ENCODE data around the gene ISCU. TPM values are rescaled to one million over a fixed set of nuclear protein-coding genes. Genes with fewer than 3 reads are reported as not detected.
A peak's percentile ranks its signal among the peaks of the same experiment; 100 is the strongest.
"Not testable (repeated sequence)": the region's sequence is repeated elsewhere in the genome, so short reads cannot be mapped to it uniquely, and the experiment has no call there.

Gene ISCU
- total RNA-seq, 3 donors from 2014 or later = 62.6 to 90.1 (median 78.7) TPM

GRCh38 chr12:108527166-108527496 lies 35.3 kb upstream of the ISCU start:
- H3K36me3 Mint-ChIP-seq (ENCODE audit: insufficient read depth) = peaks cover 47% of the 10 kb centered on the region
- no peaks in the 10 kb centered on the region for H3K27me3 Mint-ChIP-seq (ENCODE audit: low read depth)
- ATAC-seq (no peak), DNase-seq (no peak)
- H3K4me1 Mint-ChIP-seq (ENCODE audit: low read depth) = no peaks in the 10 kb centered on the region
- no peak overlapping the region for H3K4me3 Mint-ChIP-seq
- H3K9me3 Mint-ChIP-seq = no peaks in the 10 kb centered on the region

- Mint-ChIP-seq H3K27me3 (ENCODE audit: low read depth) (no peaks in the 10 kb centered on the region), H3K36me3 (ENCODE audit: insufficient read depth) (peaks cover 46% of the 10 kb centered on the region), H3K9me3 (no peaks in the 10 kb centered on the region), H3K4me3 (no peak overlapping the region), H3K4me1 (ENCODE audit: low read depth) (no peaks in the 10 kb centered on the region)
- ATAC-seq (no peak), DNase-seq (no peak)
These were observed 32.2 kb upstream of the ISCU start for GRCh38 chr12:108530161-108530560.

GRCh38 chr12:108531929-108532848 lies 30.2 kb upstream of the ISCU start:
- ATAC-seq (no peak), DNase-seq (no peak)
- H3K9me3 Mint-ChIP-seq = no peaks in the 10 kb centered on the region
- peaks cover 48% of the 10 kb centered on the region for H3K36me3 Mint-ChIP-seq (ENCODE audit: insufficient read depth)
- no peaks in the 10 kb centered on the region for H3K27me3 Mint-ChIP-seq (ENCODE audit: low read depth)
- no peak overlapping the region for H3K4me3 Mint-ChIP-seq
- no peaks in the 10 kb centered on the region for H3K4me1 Mint-ChIP-seq (ENCODE audit: low read depth)

GRCh38 chr12:108538146-108538545 lies 24.2 kb upstream of the ISCU start:
- Mint-ChIP-seq H3K27me3 (ENCODE audit: low read depth) (no peaks in the 10 kb centered on the region), H3K4me1 (ENCODE audit: low read depth) (peaks cover 13% of the 10 kb centered on the region), H3K36me3 (ENCODE audit: insufficient read depth) (peaks cover 41% of the 10 kb centered on the region), H3K4me3 (no peak overlapping the region), H3K9me3 (no peaks in the 10 kb centered on the region)
- ATAC-seq (no peak), DNase-seq (no peak)

GRCh38 chr12:108538616-108539195 lies 23.7 kb upstream of the ISCU start:
- DNase-seq (no peak), ATAC-seq (no peak)
- H3K9me3 Mint-ChIP-seq = no peaks in the 10 kb centered on the region
- H3K4me1 Mint-ChIP-seq (ENCODE audit: low read depth) = peaks cover 13% of the 10 kb centered on the region
- H3K36me3 Mint-ChIP-seq (ENCODE audit: insufficient read depth) = peaks cover 47% of the 10 kb centered on the region
- no peaks in the 10 kb centered on the region for H3K27me3 Mint-ChIP-seq (ENCODE audit: low read depth)
- no peak overlapping the region for H3K4me3 Mint-ChIP-seq

GRCh38 chr12:108542320-108542719 lies 20.1 kb upstream of the ISCU start:
- H3K4me1 Mint-ChIP-seq (ENCODE audit: low read depth) = peaks cover 16% of the 10 kb centered on the region
- no peak overlapping the region for H3K4me3 Mint-ChIP-seq
- DNase-seq = no peak
- H3K9me3 Mint-ChIP-seq = no peaks in the 10 kb centered on the region
- peaks cover 39% of the 10 kb centered on the region for H3K36me3 Mint-ChIP-seq (ENCODE audit: insufficient read depth)
- H3K27me3 Mint-ChIP-seq (ENCODE audit: low read depth) = no peaks in the 10 kb centered on the region
- no peak for ATAC-seq

- DNase-seq = no peak
- H3K36me3 Mint-ChIP-seq (ENCODE audit: insufficient read depth) = peaks cover 38% of the 10 kb centered on the region
These were observed 18.7 kb upstream of the ISCU start for GRCh38 chr12:108543652-108544051.

GRCh38 chr12:108547686-108548085 lies 14.7 kb upstream of the ISCU start:
- DNase-seq = no peak
- no peak for ATAC-seq
- Mint-ChIP-seq H3K27me3 (ENCODE audit: low read depth) (no peaks in the 10 kb centered on the region), H3K4me3 (no peak overlapping the region), H3K36me3 (ENCODE audit: insufficient read depth) (peaks cover 39% of the 10 kb centered on the region), H3K4me1 (ENCODE audit: low read depth) (peaks cover 28% of the 10 kb centered on the region), H3K9me3 (no peaks in the 10 kb centered on the region)

More at GRCh38 chr12:108543652-108544051, 18.7 kb upstream of the ISCU start:
- Mint-ChIP-seq H3K4me3 (no peak overlapping the region), H3K9me3 (no peaks in the 10 kb centered on the region), H3K27me3 (ENCODE audit: low read depth) (no peaks in the 10 kb centered on the region), H3K4me1 (ENCODE audit: low read depth) (peaks cover 15% of the 10 kb centered on the region)
- ATAC-seq = no peak

GRCh38 chr12:108548954-108549521 lies 13.4 kb upstream of the ISCU start:
- DNase-seq (no peak), ATAC-seq (no peak)
- Mint-ChIP-seq H3K9me3 (no peaks in the 10 kb centered on the region), H3K36me3 (ENCODE audit: insufficient read depth) (peaks cover 29% of the 10 kb centered on the region), H3K27me3 (ENCODE audit: low read depth) (no peaks in the 10 kb centered on the region), H3K4me1 (ENCODE audit: low read depth) (peaks cover 41% of the 10 kb centered on the region), H3K4me3 (no peak overlapping the region)

- Mint-ChIP-seq H3K4me3 (peak overlapping the region; percentile 22), H3K4me1 (ENCODE audit: low read depth) (peaks cover 57% of the 10 kb centered on the region), H3K36me3 (ENCODE audit: insufficient read depth) (peaks cover 25% of the 10 kb centered on the region), H3K27me3 (ENCODE audit: low read depth) (no peaks in the 10 kb centered on the region), H3K9me3 (no peaks in the 10 kb centered on the region)
- ATAC-seq = no peak
- DNase-seq = no peak
These were observed 10.9 kb upstream of the ISCU start for GRCh38 chr12:108551535-108551934.

- Mint-ChIP-seq H3K9me3 (no peaks in the 10 kb centered on the region), H3K4me3 (no peak overlapping the region), H3K36me3 (ENCODE audit: insufficient read depth) (peaks cover 23% of the 10 kb centered on the region), H3K4me1 (ENCODE audit: low read depth) (peaks cover 77% of the 10 kb centered on the region), H3K27me3 (ENCODE audit: low read depth) (no peaks in the 10 kb centered on the region)
- ATAC-seq (no peak), DNase-seq (no peak)
These were observed 8.6 kb upstream of the ISCU start for GRCh38 chr12:108553799-108554198.

- H3K9me3 Mint-ChIP-seq; ATAC-seq; H3K27me3 Mint-ChIP-seq (ENCODE audit: low read depth); DNase-seq; H3K4me3 Mint-ChIP-seq: not testable (repeated sequence)
- peaks cover 22% of the 10 kb centered on the region for H3K36me3 Mint-ChIP-seq (ENCODE audit: insufficient read depth)
- peaks cover 86% of the 10 kb centered on the region for H3K4me1 Mint-ChIP-seq (ENCODE audit: low read depth)
These were observed 7.0 kb upstream of the ISCU start for GRCh38 chr12:108555383-108555782.

- Mint-ChIP-seq H3K9me3 (no peaks in the 10 kb centered on the region), H3K36me3 (ENCODE audit: insufficient read depth) (peaks cover 19% of the 10 kb centered on the region), H3K27me3 (ENCODE audit: low read depth) (no peaks in the 10 kb centered on the region), H3K4me1 (ENCODE audit: low read depth) (peaks cover 65% of the 10 kb centered on the region), H3K4me3 (peak overlapping the region; percentile 98)
- no peak for DNase-seq
- ATAC-seq = no peak
These were observed 3.3 kb upstream of the ISCU start for GRCh38 chr12:108559007-108559655.

GRCh38 chr12:108559748-108560147 lies 2.6 kb upstream of the ISCU start:
- Mint-ChIP-seq H3K9me3 (no peaks in the 10 kb centered on the region), H3K4me1 (ENCODE audit: low read depth) (peaks cover 66% of the 10 kb centered on the region), H3K27me3 (ENCODE audit: low read depth) (no peaks in the 10 kb centered on the region), H3K4me3 (peak overlapping the region; percentile 98), H3K36me3 (ENCODE audit: insufficient read depth) (peaks cover 21% of the 10 kb centered on the region)
- ATAC-seq (no peak), DNase-seq (no peak)

Data from activated T-cell treated with anti-CD3 and anti-CD28 coated beads, Interleukin-2, amount 50 U/mL, for 4 hours (primary cell).